Body of pancreas (tissue), 4 donors: ENCODE data around the gene UGT1A4. TPM values are rescaled to one million over a fixed set of nuclear protein-coding genes. Genes with fewer than 3 reads are reported as not detected.

Source experiments
- ATAC-seq: fragments of 150-250 bp; one replicate; pipeline ENCODE4 v1.9.1; 2016
- DNase-seq, 4 donors: peaks; one replicate each; pipeline ENCODE4 v3.0.0-alpha.2; 2019
- H3K27ac ChIP-seq, 4 donors: fragments of 200-600 bp; sonication (generic); 1 replicate in 3 of 4; 2 replicates in 1 of 4; pipeline versions ENCODE4 v1.5.1 to v1.6.1; 2016 to 2019; ENCODE audit warnings: mild to moderate bottlenecking in 1 of 4, mixed read lengths in 1 of 4, moderate library complexity in 1 of 4
- H3K27me3 ChIP-seq, 2 donors: fragments of 200-600 bp; sonication (generic); one replicate each; pipeline ENCODE4 v1.6.0; 2016; ENCODE audit warnings: mild to moderate bottlenecking in 1 of 2
- H3K36me3 ChIP-seq, 2 donors: fragments of 200-600 bp; sonication (generic); replicated peaks in 1 of 2; 2 replicates each; pipeline ENCODE4 v1.5.1; 2016; ENCODE audit warnings: low read depth in 2 of 2; ENCODE audit not compliant: insufficient read depth in 1 of 2
- H3K4me1 ChIP-seq: fragments of 200-600 bp; sonication (generic); one replicate; pipeline ENCODE4 v1.6.0; 2016
- H3K4me3 ChIP-seq, 2 donors: fragments of 200-600 bp; sonication (generic); 1 replicate in 1 of 2; 2 replicates in 1 of 2; pipeline ENCODE4 v1.5.1; 2016 to 2019
- H3K9me3 ChIP-seq, 3 donors: fragments of 200-600 bp; sonication (generic); 1 replicate in 2 of 3; 2 replicates in 1 of 3; pipeline ENCODE4 v1.5.1; 2016
- POLR2A ChIP-seq, 3 donors: fragments of 450-650 bp; IDR thresholded peaks; one replicate each; pipeline ENCODE4 v1.6.1; 2016; ENCODE audit warnings: antibody characterized with exemption in 3 of 3, mild to moderate bottlenecking in 2 of 3
- WGBS, 2 donors: methylation state at CpG; one replicate each; pipeline ENCODE4 v1.1.5; 2017; 5-methylcytosine and 5-hydroxymethylcytosine counted together
- intact Hi-C: fragments of 100-400 bp; cut with DNase I; formaldehyde crosslinking; loops from one replicate; pipeline ENCODE4 v1.15.1; 2023
- total RNA-seq, 2 donors: library from RNA; depleted of rRNA; stranded (reverse); fragments of >200 nt; gene quantifications; one replicate each; pipeline ENCODE4 v1.1.0, GENCODE V29; 2016
- TF ChIP-seq, protein P1 (sequence below), 7 experiments: fragments of 450-650 bp in 4 of 7; fragments of 200-600 bp in 3 of 7; sonication (generic) in 3 of 7; IDR thresholded peaks; one replicate each; pipeline ENCODE4 v1.5.1; 2016 to 2019; ENCODE audit warnings: antibody characterized with exemption in 7 of 7

UGT1A4 gene
- total RNA-seq, 2 donors from 2014 or later: 3.3 TPM; not detected in 1

DNA sequence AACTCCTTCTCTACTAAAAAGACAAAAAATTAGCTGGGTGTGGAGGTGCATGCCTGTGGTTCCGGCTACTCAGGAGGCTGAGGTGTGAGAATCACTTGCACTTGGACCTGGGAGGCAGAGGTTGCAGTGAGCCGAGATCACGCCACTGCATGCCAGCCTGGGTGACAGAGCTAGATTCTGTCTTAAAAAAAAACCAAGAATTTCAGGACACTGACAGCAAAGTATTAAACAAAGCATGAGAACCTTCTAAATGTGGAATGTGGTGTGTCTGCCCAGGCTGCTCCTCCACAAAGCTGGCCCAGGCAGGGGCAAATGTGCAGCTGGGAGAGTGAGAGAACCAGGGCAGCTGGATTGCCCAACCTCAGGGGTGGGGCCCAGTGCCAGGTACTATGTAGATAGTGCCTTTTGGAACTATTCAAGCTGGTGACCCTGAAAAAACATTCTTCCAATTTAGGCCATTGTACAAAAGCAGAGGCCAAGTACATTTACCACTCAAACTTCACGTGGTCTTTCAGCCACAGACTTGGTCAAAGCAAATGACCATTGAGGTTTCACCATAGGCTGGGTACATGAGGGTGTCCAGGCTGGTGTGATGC is 12.5 kb upstream of the UGT1A4 start:
- 36 to 44% methylated on average over 4 of the region's 4 CpGs for WGBS, 2 donors
- Histone ChIP-seq H3K4me3 (no peak overlapping the region), H3K27ac (peak overlapping the region in 2 of 4 donors; percentile 22 to 28), H3K4me1 (peaks cover 14% of the 10 kb centered on the region), H3K27me3 (no peaks in the 10 kb centered on the region), H3K36me3 (no peaks in the 10 kb centered on the region), H3K9me3 (no peaks in the 10 kb centered on the region)
- intact Hi-C loops: no loop called here
- TF ChIP-seq, protein P1, sequence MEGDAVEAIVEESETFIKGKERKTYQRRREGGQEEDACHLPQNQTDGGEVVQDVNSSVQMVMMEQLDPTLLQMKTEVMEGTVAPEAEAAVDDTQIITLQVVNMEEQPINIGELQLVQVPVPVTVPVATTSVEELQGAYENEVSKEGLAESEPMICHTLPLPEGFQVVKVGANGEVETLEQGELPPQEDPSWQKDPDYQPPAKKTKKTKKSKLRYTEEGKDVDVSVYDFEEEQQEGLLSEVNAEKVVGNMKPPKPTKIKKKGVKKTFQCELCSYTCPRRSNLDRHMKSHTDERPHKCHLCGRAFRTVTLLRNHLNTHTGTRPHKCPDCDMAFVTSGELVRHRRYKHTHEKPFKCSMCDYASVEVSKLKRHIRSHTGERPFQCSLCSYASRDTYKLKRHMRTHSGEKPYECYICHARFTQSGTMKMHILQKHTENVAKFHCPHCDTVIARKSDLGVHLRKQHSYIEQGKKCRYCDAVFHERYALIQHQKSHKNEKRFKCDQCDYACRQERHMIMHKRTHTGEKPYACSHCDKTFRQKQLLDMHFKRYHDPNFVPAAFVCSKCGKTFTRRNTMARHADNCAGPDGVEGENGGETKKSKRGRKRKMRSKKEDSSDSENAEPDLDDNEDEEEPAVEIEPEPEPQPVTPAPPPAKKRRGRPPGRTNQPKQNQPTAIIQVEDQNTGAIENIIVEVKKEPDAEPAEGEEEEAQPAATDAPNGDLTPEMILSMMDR (IDR thresholded peaks at IDR 0.05): no peak
- TF ChIP-seq POLR2A (IDR thresholded peaks at IDR 0.05): no peak
- peak; percentile 81 to 93 (median 84) for DNase-seq
- ATAC-seq: peak; percentile 97

GRCh38 chr2:233706720-233707119 is 11.8 kb upstream of the UGT1A4 start:
- no peak for DNase-seq
- Histone ChIP-seq H3K36me3 (no peaks in the 10 kb centered on the region), H3K4me1 (peaks cover 14% of the 10 kb centered on the region), H3K4me3 (no peak overlapping the region), H3K27me3 (no peaks in the 10 kb centered on the region), H3K9me3 (no peaks in the 10 kb centered on the region), H3K27ac (no peak overlapping the region)
- intact Hi-C loops: no loop called here
- WGBS, 2 donors: 40 to 50% methylated on average over 1 of the region's 1 CpG
- TF ChIP-seq POLR2A (IDR thresholded peaks at IDR 0.05): no peak
- TF ChIP-seq, protein P1 (IDR thresholded peaks at IDR 0.05): no peak
- no peak for ATAC-seq

DNA sequence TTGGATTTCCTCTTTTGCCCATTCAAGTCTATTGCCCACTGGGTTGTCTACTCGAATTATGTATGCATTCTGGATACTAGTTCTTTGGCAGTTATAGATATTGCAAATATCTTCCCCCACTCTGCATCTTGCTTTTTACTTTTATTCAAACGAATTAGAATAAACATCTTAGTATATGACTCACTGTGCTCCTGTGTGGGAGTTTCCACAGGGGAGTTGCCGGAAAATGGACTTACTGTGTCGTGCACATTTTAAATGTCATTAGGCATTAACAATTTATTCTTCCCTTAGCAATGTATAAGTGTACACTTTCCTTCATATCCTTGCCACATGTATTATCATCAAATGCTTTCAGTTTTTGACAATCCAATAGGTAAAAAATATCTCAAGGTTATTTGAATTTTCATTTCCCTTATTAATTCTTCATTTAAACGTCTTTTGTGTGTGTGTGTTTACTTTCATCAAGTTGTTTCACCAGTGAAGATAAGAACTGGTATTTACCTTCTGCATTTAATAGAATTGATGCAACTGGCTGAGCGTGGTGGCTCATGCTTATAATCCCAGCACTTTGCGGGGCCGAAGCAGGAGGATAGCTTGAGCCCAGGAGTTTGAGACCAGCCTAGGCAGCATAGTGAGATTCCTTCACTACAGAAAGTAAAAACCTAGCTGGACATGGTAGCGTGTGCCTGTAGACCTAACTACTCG is 10.4 kb upstream of the UGT1A4 start:
- Histone ChIP-seq H3K4me1 (peaks cover 14% of the 10 kb centered on the region), H3K36me3 (no peaks in the 10 kb centered on the region), H3K4me3 (no peak overlapping the region), H3K27ac (no peak overlapping the region), H3K9me3 (no peaks in the 10 kb centered on the region), H3K27me3 (no peaks in the 10 kb centered on the region)
- WGBS, 2 donors: 58 to 70% methylated on average over 10 of the region's 10 CpGs
- no peak for TF ChIP-seq POLR2A (IDR thresholded peaks at IDR 0.05)
- TF ChIP-seq, protein P1 (IDR thresholded peaks at IDR 0.05): no peak
- no peak for ATAC-seq
- intact Hi-C loops: no loop called here
- no peak for DNase-seq

DNA sequence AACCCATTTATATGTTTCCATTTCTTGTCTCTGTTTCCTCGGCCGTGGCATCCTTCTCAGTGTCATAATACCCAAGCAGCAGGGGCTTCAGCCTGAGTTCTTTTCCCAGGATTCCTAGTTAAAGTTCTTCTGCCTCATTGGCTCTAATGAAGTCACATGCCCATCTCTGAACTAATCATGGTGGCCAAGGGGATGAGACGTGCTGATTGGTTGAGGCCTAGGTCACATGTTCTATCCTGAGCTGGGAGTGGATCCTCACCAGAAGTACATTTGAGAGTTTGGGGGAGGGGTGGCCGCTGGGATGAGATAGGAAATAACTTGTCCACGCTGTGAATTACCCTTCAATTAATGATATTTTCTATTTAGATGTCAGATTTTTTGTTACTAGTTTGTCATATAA is 9.6 kb upstream of the UGT1A4 start:
- no peak overlapping the region for H3K27ac ChIP-seq
- no peaks in the 10 kb centered on the region for H3K9me3 ChIP-seq
- 68 to 80% methylated on average over 5 of the region's 5 CpGs for WGBS, 2 donors
- intact Hi-C loops: no loop called here
- no peaks in the 10 kb centered on the region for H3K27me3 ChIP-seq
- no peaks in the 10 kb centered on the region for H3K36me3 ChIP-seq
- DNase-seq (no peak), ATAC-seq (no peak)
- TF ChIP-seq POLR2A (IDR thresholded peaks at IDR 0.05): no peak
- TF ChIP-seq, protein P1 (IDR thresholded peaks at IDR 0.05): no peak
- peaks cover 14% of the 10 kb centered on the region for H3K4me1 ChIP-seq
- no peak overlapping the region for H3K4me3 ChIP-seq
